HCT116 (cell line): ENCODE measurements around the gene SIRPD. TPM values are rescaled to one million over a fixed set of nuclear protein-coding genes. Genes with fewer than 3 reads are reported as not detected.

Source experiments
- ATAC-seq: fragments of 200-7000 bp; cut with Tn5 transposase; 2 replicates; pipeline ENCODE4 v1.9.1; 2020; ENCODE audit warnings: mild to moderate bottlenecking, moderate library complexity
- BruUV-seq: library from RNA; stranded (reverse); fragments of 400-500 nt; replicated peaks from 2 replicates; lab custom pipeline; 2021; lab: Mats Ljungman, UMichigan
- CTCF ChIA-PET: fragments of 300-600 bp; sonication (Branson Sonifier 250); formaldehyde crosslinking; loops from one replicate; lab custom pipeline; 2021; ENCODE audit warnings: antibody characterized with exemption; lab: Charles Lee
- POLR2A ChIA-PET: fragments of 300-600, 350-600 bp; sonication (Branson Sonifier 250); formaldehyde crosslinking; loops from one replicate; lab custom pipeline; 2021; ENCODE audit warnings: antibody characterized with exemption; lab: Charles Lee
- RAD21 ChIA-PET, 2 experiments: fragments of 300-600 bp; sonication (Branson Sonifier 250); formaldehyde crosslinking; loops; one replicate each; lab custom pipeline; 2023; ENCODE audit warnings: low total read pairs in 2 of 2; ENCODE audit not compliant: uncharacterized antibody in 2 of 2, unreplicated experiment in 2 of 2, low non-redundant PET in 1 of 2; lab: Charles Lee
- DNase-seq: peaks from one replicate; pipeline ENCODE4 v3.0.0-alpha.2; 2010; ENCODE audit warnings: low read depth, low spot score
- H2AFZ ChIP-seq: fragments of 200-600 bp; shearing (Covaris generic), sonication (generic); 2 replicates; pipeline ENCODE4 v1.6.1; 2017; ENCODE audit warnings: low read depth, mixed run types, mixed read lengths, antibody characterized with exemption, low read length; ENCODE audit not compliant: poor library complexity, severe bottlenecking
- H3K27ac ChIP-seq: 2 replicates; pipeline ENCODE4 v1.5.1; 2012; ENCODE audit warnings: low read depth, low read length
- H3K27me3 ChIP-seq: fragments of 200-600 bp; sonication (generic); 2 replicates; pipeline ENCODE4 v1.6.1; 2016; ENCODE audit warnings: mixed run types, low read length, mixed read lengths; ENCODE audit not compliant: insufficient read depth
- H3K36me3 ChIP-seq, 2 experiments: fragments of 200-500 bp in 1 of 2; fragments of 200-600 bp in 1 of 2; sonication (Bioruptor generic) in 1 of 2; sonication (generic) in 1 of 2; 2 replicates each; pipeline versions ENCODE4 v1.5.1 to v1.6.1; 2014 to 2016; ENCODE audit warnings: low read length in 2 of 2, inconsistent platforms in 1 of 2, mixed read lengths in 1 of 2, mixed run types in 1 of 2; ENCODE audit not compliant: insufficient read depth in 2 of 2, control insufficient read depth in 1 of 2
- H3K4me1 ChIP-seq, 2 experiments: fragments of 200-600 bp in 1 of 2; sonication (generic) in 1 of 2; 2 replicates each; pipeline versions ENCODE4 v1.5.1 to v1.6.1; 2012 to 2017; ENCODE audit warnings: low read length in 2 of 2, inconsistent platforms in 1 of 2, mild to moderate bottlenecking in 1 of 2, mixed read lengths in 1 of 2, mixed run types in 1 of 2, moderate library complexity in 1 of 2; ENCODE audit not compliant: insufficient read depth in 2 of 2, control insufficient read depth in 1 of 2
- H3K4me2 ChIP-seq: fragments of 200-600 bp; sonication (generic); 2 replicates; pipeline ENCODE4 v1.6.1; 2017; ENCODE audit warnings: mixed run types, low read length, mixed read lengths
- H3K4me3 ChIP-seq, 2 experiments: fragments of 200-600 bp in 1 of 2; sonication (generic) in 1 of 2; replicated peaks in 1 of 2; 2 replicates each; pipeline ENCODE4 v1.5.1; 2011 to 2016; ENCODE audit warnings: low read length in 2 of 2, control low read depth in 1 of 2, low read depth in 1 of 2, mild to moderate bottlenecking in 1 of 2, mixed read lengths in 1 of 2, mixed run types in 1 of 2
- H3K79me2 ChIP-seq: fragments of 200-600 bp; sonication (generic); 2 replicates; pipeline ENCODE4 v1.6.1; 2017; ENCODE audit warnings: mild to moderate bottlenecking, mixed run types, low read length, moderate library complexity, mixed read lengths; ENCODE audit not compliant: insufficient read depth
- H3K9ac ChIP-seq: fragments of 200-600 bp; sonication (generic); 2 replicates; pipeline ENCODE4 v1.6.1; 2016; ENCODE audit warnings: low read length, mixed read lengths
- H3K9me2 ChIP-seq: fragments of 200-600 bp; sonication (generic), shearing (Covaris generic); 2 replicates; pipeline ENCODE4 v1.6.1; 2017; ENCODE audit warnings: mixed run types, mild to moderate bottlenecking, moderate library complexity; ENCODE audit not compliant: insufficient read depth
- H3K9me3 ChIP-seq, 2 experiments: fragments of 200-500 bp in 1 of 2; fragments of 200-600 bp in 1 of 2; sonication (Bioruptor generic) in 1 of 2; sonication (generic) in 1 of 2; 2 replicates each; pipeline ENCODE4 v1.6.1; 2014 to 2017; ENCODE audit warnings: low read length in 2 of 2, mixed read lengths in 2 of 2, inconsistent platforms in 1 of 2, low read depth in 1 of 2, mild to moderate bottlenecking in 1 of 2, mixed run types in 1 of 2, moderate library complexity in 1 of 2; ENCODE audit not compliant: control insufficient read depth in 1 of 2, insufficient read depth in 1 of 2
- H4K20me1 ChIP-seq: fragments of 200-600 bp; sonication (generic), shearing (Covaris generic); 2 replicates; pipeline ENCODE4 v1.6.1; 2017; ENCODE audit warnings: mixed run types, mild to moderate bottlenecking, moderate library complexity; ENCODE audit not compliant: insufficient read depth
- CBX3 ChIP-seq: IDR thresholded peaks from 2 replicates; pipeline ENCODE4 v1.6.1; 2012; ENCODE audit warnings: low read depth
- CEBPB ChIP-seq: IDR thresholded peaks from 2 replicates; pipeline ENCODE4 v1.6.1; 2012; ENCODE audit warnings: low read depth
- ELF1 ChIP-seq: IDR thresholded peaks from 2 replicates; pipeline ENCODE4 v1.6.1; 2012; ENCODE audit warnings: low read depth, borderline replicate concordance
- EZH2phosphoT487 ChIP-seq: fragments of 200-600 bp; IDR thresholded peaks from 2 replicates; pipeline ENCODE4 v1.6.1; 2018; ENCODE audit warnings: antibody characterized with exemption, borderline replicate concordance
- POLR2AphosphoS5 ChIP-seq: IDR thresholded peaks from 2 replicates; pipeline ENCODE4 v1.6.1; 2011; ENCODE audit warnings: mild to moderate bottlenecking, low read depth, low read length, moderate library complexity
- SIN3A ChIP-seq: IDR thresholded peaks from 2 replicates; pipeline ENCODE4 v1.6.1; 2012; ENCODE audit warnings: low read depth
- intact Hi-C: fragments of 100-400 bp; cut with micrococcal nuclease; formaldehyde crosslinking; loops from 2 replicates; pipeline ENCODE4 v1.10.0; 2022
- total RNA-seq: library from RNA; stranded (reverse); gene quantifications from one replicate; pipeline ENCODE4 v1.2.1, GENCODE V29; 2021; ENCODE audit not compliant: unreplicated experiment

The SIRPD gene
- total RNA-seq, 1 experiment from 2014 or later = not detected

- RAD21 ChIA-PET = no interaction called here
- BruUV-seq = no TSS peak
Measured at GRCh38 chr20:1524004-1524403, 33.5 kb downstream of the SIRPD start.

DNA sequence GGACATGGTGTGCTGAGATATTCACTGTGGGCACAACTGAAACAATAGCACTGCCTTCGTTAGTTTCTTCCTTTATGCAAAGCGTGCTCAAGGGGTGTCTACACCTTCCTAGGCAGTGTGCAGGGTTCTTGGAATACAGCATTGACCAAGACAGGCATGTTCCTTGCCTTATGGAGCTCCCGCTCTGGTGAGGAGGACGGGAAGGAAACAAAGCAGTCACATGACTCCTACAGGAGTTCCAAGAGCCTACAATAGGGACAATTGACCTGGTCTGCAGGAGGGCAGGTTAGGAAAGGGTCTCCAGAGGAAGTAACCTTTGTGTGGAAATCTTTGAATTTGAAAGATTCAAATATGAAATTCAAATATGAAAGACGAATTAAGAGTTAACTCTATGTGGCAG is 40.5 kb downstream of the SIRPD start:
- BruUV-seq = no TSS peak
- ATAC-seq (no peak), DNase-seq (no peak)
- H3K36me3 ChIP-seq = no peaks in the 10 kb centered on the region
- TF ChIP-seq ELF1 (no peak), POLR2AphosphoS5 (no peak), SIN3A (no peak)
- H3K9me2 ChIP-seq = no peaks in the 10 kb centered on the region
- peaks cover 29% of the 10 kb centered on the region; the same call in 1 of the 2 replicates for H3K27me3 ChIP-seq
- ChIA-PET RAD21 (no interaction called here), POLR2A (no interaction called here), CTCF (interaction anchor here (1.4 kb wide), 1 partner anchor 13 kb away, joined by 3 read pairs; no protein-coding TSS in a partner anchor)
- H3K4me1 ChIP-seq = no peaks in the 10 kb centered on the region
- no peak overlapping the region for H3K9ac ChIP-seq
- no peak overlapping the region for H3K4me3 ChIP-seq
- no peaks in the 10 kb centered on the region for H3K9me3 ChIP-seq
- H3K4me2 ChIP-seq = no peak overlapping the region
- no peak overlapping the region for H2AFZ ChIP-seq
- intact Hi-C loops = no loop called here
- no peaks in the 10 kb centered on the region for H3K79me2 ChIP-seq
- no peaks in the 10 kb centered on the region for H4K20me1 ChIP-seq
- no peak overlapping the region for H3K27ac ChIP-seq

More at GRCh38 chr20:1524004-1524403, 33.5 kb downstream of the SIRPD start:
- Histone ChIP-seq H3K9me3 (no peaks in the 10 kb centered on the region), H3K79me2 (no peaks in the 10 kb centered on the region), H3K9me2 (no peaks in the 10 kb centered on the region), H4K20me1 (no peaks in the 10 kb centered on the region; the same call in 1 of the 2 replicates), H3K9ac (no peak overlapping the region), H3K36me3 (no peaks in the 10 kb centered on the region), H2AFZ (no peak overlapping the region), H3K4me1 (no peaks in the 10 kb centered on the region)
- DNase-seq (no peak), ATAC-seq (no peak)
- POLR2A ChIA-PET = no interaction called here
- TF ChIP-seq CBX3 (no peak), EZH2phosphoT487 (no peak), CEBPB (no peak)
- TF ChIP-seq, all 23 proteins: peak for 0
- no peak overlapping the region for H3K27ac ChIP-seq
- CTCF ChIA-PET = no interaction called here
- peaks cover 14% of the 10 kb centered on the region; the same call in 1 of the 2 replicates for H3K27me3 ChIP-seq
- intact Hi-C loops = no loop called here
- H3K4me2 ChIP-seq = no peak overlapping the region
- no peak overlapping the region for H3K4me3 ChIP-seq
